IMR-90 (cell line): ENCODE results near the gene DYSF.

Experiments used
- CHD1 ChIP-seq: IDR thresholded peaks from 2 replicates; pipeline ENCODE4 v1.6.1; 2012; ENCODE audit warnings: low read depth, low read length, improper control_type of control experiment
- CTCF ChIP-seq: conservative IDR thresholded peaks from 2 replicates; pipeline ENCODE4 v1.5.1; 2012; ENCODE audit warnings: mild to moderate bottlenecking, low read depth, low read length, improper control_type of control experiment
- MAFK ChIP-seq: IDR thresholded peaks from 2 replicates; pipeline ENCODE4 v1.6.1; 2012; ENCODE audit warnings: low read depth, low read length, improper control_type of control experiment
- MXI1 ChIP-seq: IDR thresholded peaks from 2 replicates; pipeline ENCODE4 v1.6.1; 2012; ENCODE audit warnings: low read depth, mild to moderate bottlenecking, low read length, moderate library complexity, borderline replicate concordance
- NFE2L2 ChIP-seq: fragments of 150-350 bp; IDR thresholded peaks from 2 replicates; pipeline ENCODE4 v1.6.1; 2016; ENCODE audit warnings: low read depth, mild to moderate bottlenecking, low read length
- POLR2A ChIP-seq: IDR thresholded peaks from 2 replicates; pipeline ENCODE4 v1.6.1; 2012; ENCODE audit warnings: mild to moderate bottlenecking, low read depth, low read length
- RAD21 ChIP-seq: IDR thresholded peaks from 2 replicates; pipeline ENCODE4 v1.6.1; 2012; ENCODE audit warnings: low read length, improper control_type of control experiment
- SMC3 ChIP-seq: fragments of 150-350 bp; IDR thresholded peaks from 2 replicates; pipeline ENCODE4 v1.6.1; 2016; ENCODE audit warnings: low read depth, mild to moderate bottlenecking, antibody characterized with exemption, low read length, moderate library complexity
- USF2 ChIP-seq: fragments of 150-350 bp; IDR thresholded peaks from 2 replicates; pipeline ENCODE4 v1.6.1; 2017; ENCODE audit warnings: mild to moderate bottlenecking, antibody characterized with exemption, low read length, low read depth
- TF ChIP-seq, protein P1 (sequence below): fragments of 150-350 bp; IDR thresholded peaks from 2 replicates; pipeline ENCODE4 v1.6.1; 2016; ENCODE audit warnings: low read depth, mild to moderate bottlenecking, low read length, moderate library complexity, borderline replicate concordance

- TF ChIP-seq MXI1 (no peak), CTCF (no peak), POLR2A (no peak), MAFK (no peak), NFE2L2 (no peak), SMC3 (no peak), CHD1 (no peak), USF2 (no peak), RAD21 (no peak)
- TF ChIP-seq, protein P1, sequence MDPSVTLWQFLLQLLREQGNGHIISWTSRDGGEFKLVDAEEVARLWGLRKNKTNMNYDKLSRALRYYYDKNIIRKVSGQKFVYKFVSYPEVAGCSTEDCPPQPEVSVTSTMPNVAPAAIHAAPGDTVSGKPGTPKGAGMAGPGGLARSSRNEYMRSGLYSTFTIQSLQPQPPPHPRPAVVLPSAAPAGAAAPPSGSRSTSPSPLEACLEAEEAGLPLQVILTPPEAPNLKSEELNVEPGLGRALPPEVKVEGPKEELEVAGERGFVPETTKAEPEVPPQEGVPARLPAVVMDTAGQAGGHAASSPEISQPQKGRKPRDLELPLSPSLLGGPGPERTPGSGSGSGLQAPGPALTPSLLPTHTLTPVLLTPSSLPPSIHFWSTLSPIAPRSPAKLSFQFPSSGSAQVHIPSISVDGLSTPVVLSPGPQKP = no peak
Measured at GRCh38 chr2:71667256-71668182, 214.2 kb downstream of the DYSF start.
